Vagina (tissue), 2 donors: ENCODE results near the gene ASGR2. TPM values are rescaled to one million over a fixed set of nuclear protein-coding genes. Genes with fewer than 3 reads are reported as not detected.
"Not testable (repeated sequence)": the region's sequence is repeated elsewhere in the genome, so short reads cannot be mapped to it uniquely, and the experiment has no call there.

ENCODE experiments used
- DNase-seq, 2 donors: peaks; one replicate each; pipeline ENCODE4 v3.0.0-alpha.2; 2017; ENCODE audit errors: extremely low spot score in 2 of 2
- H3K27ac ChIP-seq: fragments of 200-600 bp; sonication (generic); one replicate; pipeline ENCODE4 v1.5.1; 2019
- H3K27me3 ChIP-seq: fragments of 200-600 bp; sonication (generic); one replicate; pipeline ENCODE4 v1.5.1; 2019
- H3K36me3 ChIP-seq, 2 donors: fragments of 200-600 bp; sonication (generic); one replicate each; pipeline ENCODE4 v1.5.1; 2017 to 2019
- H3K4me1 ChIP-seq: fragments of 200-600 bp; sonication (generic); one replicate; pipeline ENCODE4 v1.5.1; 2019
- H3K4me3 ChIP-seq, 2 donors: fragments of 200-600 bp; sonication (generic); 1 replicate in 1 of 2; 2 replicates in 1 of 2; pipeline ENCODE4 v1.5.1; 2016 to 2019
- H3K9me3 ChIP-seq: fragments of 200-600 bp; sonication (generic); one replicate; pipeline ENCODE4 v1.5.1; 2019
- POLR2A ChIP-seq, 2 donors: fragments of 450-650 bp; IDR thresholded peaks; one replicate each; pipeline ENCODE4 v1.6.1; 2017; ENCODE audit warnings: antibody characterized with exemption in 2 of 2, mild to moderate bottlenecking in 2 of 2, moderate library complexity in 2 of 2
- POLR2AphosphoS5 ChIP-seq, 2 donors: sonication (generic); formaldehyde crosslinking; IDR thresholded peaks; one replicate each; pipeline ENCODE4 v1.9.0; 2017; ENCODE audit warnings: antibody characterized with exemption in 2 of 2, mild to moderate bottlenecking in 2 of 2, low read depth in 1 of 2; ENCODE audit not compliant: insufficient read depth in 1 of 2
- intact Hi-C: fragments of 100-400 bp; cut with DNase I; formaldehyde crosslinking; loops from one replicate; pipeline ENCODE4 v1.15.1; 2023
- total RNA-seq: library from RNA; depleted of rRNA; stranded (reverse); fragments of >200 nt; gene quantifications from one replicate; pipeline ENCODE4 v1.2.3, GENCODE V29; 2016
- TF ChIP-seq, protein P1 (sequence below), 3 experiments: fragments of 450-650 bp in 2 of 3; fragments of 200-600 bp in 1 of 3; sonication (generic) in 1 of 3; IDR thresholded peaks; one replicate each; pipeline ENCODE4 v1.5.1; 2017 to 2019; ENCODE audit warnings: antibody characterized with exemption in 3 of 3, mild to moderate bottlenecking in 2 of 3, moderate library complexity in 2 of 3

ASGR2 gene
- total RNA-seq, 1 donor from 2014 or later, result 2.7 TPM

DNA sequence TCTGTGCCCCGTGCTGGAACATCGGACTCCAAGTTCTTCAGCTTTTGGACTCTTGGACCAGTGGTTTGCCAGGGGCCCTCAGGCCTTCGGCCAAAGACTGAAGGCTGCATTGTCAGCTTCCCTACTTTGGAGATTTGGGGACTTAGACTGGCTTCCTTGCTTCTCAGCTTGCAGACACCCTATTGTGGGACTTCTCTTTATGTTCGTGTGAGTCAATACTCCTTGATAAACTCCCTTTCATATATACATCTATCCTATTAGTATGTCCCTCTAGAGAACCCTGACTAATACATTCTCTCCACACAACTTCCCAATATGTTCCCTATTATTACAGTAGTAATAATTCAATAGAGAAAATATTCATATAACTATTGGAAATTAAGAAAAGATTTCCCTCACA is 9.2 kb upstream of the ASGR2 start:
- Histone ChIP-seq H3K36me3 (no peaks in the 10 kb centered on the region), H3K27me3 (no peaks in the 10 kb centered on the region), H3K4me1 (no peaks in the 10 kb centered on the region), H3K27ac (no peak overlapping the region), H3K4me3 (no peak overlapping the region), H3K9me3 (no peaks in the 10 kb centered on the region)
- TF ChIP-seq, protein P1, sequence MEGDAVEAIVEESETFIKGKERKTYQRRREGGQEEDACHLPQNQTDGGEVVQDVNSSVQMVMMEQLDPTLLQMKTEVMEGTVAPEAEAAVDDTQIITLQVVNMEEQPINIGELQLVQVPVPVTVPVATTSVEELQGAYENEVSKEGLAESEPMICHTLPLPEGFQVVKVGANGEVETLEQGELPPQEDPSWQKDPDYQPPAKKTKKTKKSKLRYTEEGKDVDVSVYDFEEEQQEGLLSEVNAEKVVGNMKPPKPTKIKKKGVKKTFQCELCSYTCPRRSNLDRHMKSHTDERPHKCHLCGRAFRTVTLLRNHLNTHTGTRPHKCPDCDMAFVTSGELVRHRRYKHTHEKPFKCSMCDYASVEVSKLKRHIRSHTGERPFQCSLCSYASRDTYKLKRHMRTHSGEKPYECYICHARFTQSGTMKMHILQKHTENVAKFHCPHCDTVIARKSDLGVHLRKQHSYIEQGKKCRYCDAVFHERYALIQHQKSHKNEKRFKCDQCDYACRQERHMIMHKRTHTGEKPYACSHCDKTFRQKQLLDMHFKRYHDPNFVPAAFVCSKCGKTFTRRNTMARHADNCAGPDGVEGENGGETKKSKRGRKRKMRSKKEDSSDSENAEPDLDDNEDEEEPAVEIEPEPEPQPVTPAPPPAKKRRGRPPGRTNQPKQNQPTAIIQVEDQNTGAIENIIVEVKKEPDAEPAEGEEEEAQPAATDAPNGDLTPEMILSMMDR (IDR thresholded peaks at IDR 0.05), result no peak
- no peak for TF ChIP-seq POLR2A (IDR thresholded peaks at IDR 0.05)
- TF ChIP-seq POLR2AphosphoS5 (IDR thresholded peaks at IDR 0.05; ENCODE audit: insufficient read depth in 1 of 2, low read depth in 1 of 2), result no peak
- no peak for DNase-seq
- intact Hi-C loops, result no loop called here

DNA sequence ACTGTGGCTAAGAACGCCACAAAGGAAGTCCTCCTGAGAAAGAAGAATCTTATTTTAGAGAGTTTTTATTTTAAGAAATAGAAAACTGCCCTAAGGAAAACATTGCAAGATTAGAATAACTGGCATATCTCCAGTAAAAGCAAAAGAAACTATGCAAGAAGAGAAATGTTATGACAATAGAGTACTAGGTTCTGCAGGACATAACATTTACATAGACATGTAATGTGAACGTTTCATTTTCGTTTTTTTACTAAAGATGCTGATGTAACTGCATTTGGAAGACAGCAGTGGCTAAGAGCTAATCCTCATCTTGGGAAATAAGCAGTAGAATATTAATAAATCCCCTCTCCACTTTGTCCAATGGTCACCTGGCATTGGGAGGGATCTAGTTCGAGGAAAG is 7.8 kb upstream of the ASGR2 start:
- no peaks in the 10 kb centered on the region for H3K36me3 ChIP-seq
- H3K27ac ChIP-seq, result no peak overlapping the region
- TF ChIP-seq POLR2AphosphoS5 (IDR thresholded peaks at IDR 0.05; ENCODE audit: insufficient read depth in 1 of 2, low read depth in 1 of 2), result no peak
- TF ChIP-seq, protein P1 (IDR thresholded peaks at IDR 0.05), result no peak
- no peak for TF ChIP-seq POLR2A (IDR thresholded peaks at IDR 0.05)
- no peaks in the 10 kb centered on the region for H3K9me3 ChIP-seq
- DNase-seq, result no peak
- intact Hi-C loops, result no loop called here
- H3K27me3 ChIP-seq, result no peaks in the 10 kb centered on the region
- no peak overlapping the region for H3K4me3 ChIP-seq
- H3K4me1 ChIP-seq, result no peaks in the 10 kb centered on the region

DNA sequence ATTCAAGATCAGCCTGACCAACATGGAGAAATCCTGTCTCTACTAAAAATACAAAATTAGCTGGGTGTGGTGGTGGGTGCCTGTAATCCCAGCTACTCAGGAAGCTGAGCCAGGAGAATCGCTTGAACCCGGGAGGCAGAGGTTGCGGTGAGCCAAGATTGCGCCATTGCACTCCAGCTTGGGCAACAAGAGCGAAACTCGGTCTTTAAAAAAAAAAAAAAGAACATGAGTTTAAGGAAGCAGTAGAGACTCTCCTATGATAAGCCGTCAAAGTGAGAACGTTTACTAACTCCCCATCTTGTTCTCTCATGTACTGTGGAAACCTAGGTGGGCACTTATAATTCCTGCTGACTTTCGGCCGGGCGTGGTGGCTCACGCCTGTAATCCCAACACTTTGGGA is 6.0 kb upstream of the ASGR2 start:
- H3K4me1 ChIP-seq, H3K27me3 ChIP-seq, intact Hi-C loops, H3K9me3 ChIP-seq, DNase-seq, H3K27ac ChIP-seq, H3K36me3 ChIP-seq, H3K4me3 ChIP-seq: not testable (repeated sequence)

DNA sequence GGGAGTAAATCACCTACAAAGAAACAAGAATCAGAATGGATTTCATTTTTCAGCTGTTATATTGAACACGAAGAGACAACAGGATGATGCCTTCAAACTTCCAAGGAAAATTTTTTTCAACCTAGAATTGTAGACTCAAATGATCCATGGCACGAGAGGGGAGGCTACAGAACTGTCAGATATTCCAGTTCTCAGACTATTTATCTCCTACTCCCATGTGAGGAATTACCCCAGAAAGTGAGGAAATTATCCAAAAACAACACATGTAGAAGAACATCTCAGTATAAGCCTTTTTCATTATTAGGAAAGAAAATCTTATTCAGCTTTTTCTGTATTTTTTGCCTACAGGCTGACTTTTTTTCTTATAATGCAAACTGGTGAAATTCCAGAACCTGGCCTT is 5.5 kb upstream of the ASGR2 start:
- DNase-seq, result no peak
- Histone ChIP-seq H3K27ac (no peak overlapping the region), H3K36me3 (no peaks in the 10 kb centered on the region), H3K4me1 (no peaks in the 10 kb centered on the region), H3K9me3 (no peaks in the 10 kb centered on the region), H3K4me3 (no peak overlapping the region), H3K27me3 (no peaks in the 10 kb centered on the region)
- TF ChIP-seq, protein P1 (IDR thresholded peaks at IDR 0.05), result no peak
- TF ChIP-seq POLR2AphosphoS5 (IDR thresholded peaks at IDR 0.05; ENCODE audit: insufficient read depth in 1 of 2, low read depth in 1 of 2) (no peak), POLR2A (IDR thresholded peaks at IDR 0.05) (no peak)
- intact Hi-C loops, result no loop called here

DNA sequence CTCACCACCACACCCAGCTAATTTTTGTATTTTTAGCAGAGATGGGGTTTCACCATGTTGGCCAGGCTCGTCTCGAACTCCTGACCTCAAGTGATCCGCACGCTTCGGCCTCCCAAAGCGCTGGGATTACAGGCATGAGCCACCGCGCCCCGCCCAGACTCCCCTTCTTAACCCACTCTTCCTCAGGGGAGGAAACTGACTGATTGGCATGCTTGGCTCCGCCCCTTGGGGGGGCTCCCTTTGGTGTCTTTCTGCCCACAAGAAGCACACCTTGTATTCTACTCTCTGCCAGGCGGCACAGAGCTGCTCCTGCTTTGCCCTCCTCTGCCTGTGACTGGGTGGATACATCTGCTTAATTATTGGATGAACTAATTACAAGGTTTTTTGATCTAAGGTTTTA is 4.7 kb upstream of the ASGR2 start:
- no peak overlapping the region for H3K27ac ChIP-seq
- no peaks in the 10 kb centered on the region for H3K36me3 ChIP-seq
- no peaks in the 10 kb centered on the region for H3K9me3 ChIP-seq
- H3K4me3 ChIP-seq, result no peak overlapping the region
- TF ChIP-seq, protein P1 (IDR thresholded peaks at IDR 0.05), result no peak
- TF ChIP-seq POLR2A (IDR thresholded peaks at IDR 0.05), result no peak
- no peak for TF ChIP-seq POLR2AphosphoS5 (IDR thresholded peaks at IDR 0.05; ENCODE audit: insufficient read depth in 1 of 2, low read depth in 1 of 2)
- no peak for DNase-seq
- no peaks in the 10 kb centered on the region for H3K27me3 ChIP-seq
- H3K4me1 ChIP-seq, result no peaks in the 10 kb centered on the region
- intact Hi-C loops, result no loop called here
